COLO668 (cell line): Measurements from ENCODE around the gene GRIP1.
"Not testable (repeated sequence)": the region's sequence is repeated elsewhere in the genome, so short reads cannot be mapped to it uniquely, and the experiment has no call there.

ENCODE experiments used
- DNase-seq: peaks from one replicate; lab custom pipeline; 2025; ENCODE audit not compliant: unreplicated experiment; lab: John Stamatoyannopoulos, UW

GRIP1 gene

GRCh38 chr12:66541426-66541825 lies 137.4 kb downstream of the GRIP1 start:
- no peak for DNase-seq

DNA sequence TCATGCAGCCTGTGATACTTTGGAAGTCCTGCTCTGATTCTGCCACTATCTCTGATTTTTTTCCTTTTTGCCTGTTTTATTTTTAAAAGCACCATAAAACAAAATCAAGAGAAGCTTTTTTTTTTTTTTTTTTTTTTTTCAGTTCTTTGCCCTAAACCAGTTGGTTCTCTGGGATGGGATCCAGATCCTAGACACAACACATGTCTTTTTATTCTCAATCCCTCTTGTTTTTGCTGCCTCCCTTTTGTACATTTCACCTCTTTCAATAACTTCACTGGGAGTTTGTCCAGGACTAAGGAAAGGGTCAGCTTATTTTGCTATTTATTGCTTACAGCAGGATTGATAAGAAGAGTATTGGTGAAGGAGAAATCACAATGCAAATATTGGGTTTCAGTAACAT lies 139.4 kb downstream of the GRIP1 start:
- no peak for DNase-seq

GRCh38 chr12:66538970-66539369 lies 139.9 kb downstream of the GRIP1 start:
- no peak for DNase-seq

- DNase-seq, result no peak
These were observed 141.0 kb downstream of the GRIP1 start for GRCh38 chr12:66537876-66538275.

- no peak for DNase-seq
These were observed 145.1 kb downstream of the GRIP1 start for GRCh38 chr12:66533767-66534166.

GRCh38 chr12:66531766-66532165 lies 147.1 kb downstream of the GRIP1 start:
- DNase-seq, result no peak

GRCh38 chr12:66529934-66530333 lies 148.9 kb downstream of the GRIP1 start:
- no peak for DNase-seq

- no peak for DNase-seq
These were observed 162.3 kb downstream of the GRIP1 start for GRCh38 chr12:66516561-66516960.

GRCh38 chr12:66516133-66516532 lies 162.7 kb downstream of the GRIP1 start:
- no peak for DNase-seq

DNA sequence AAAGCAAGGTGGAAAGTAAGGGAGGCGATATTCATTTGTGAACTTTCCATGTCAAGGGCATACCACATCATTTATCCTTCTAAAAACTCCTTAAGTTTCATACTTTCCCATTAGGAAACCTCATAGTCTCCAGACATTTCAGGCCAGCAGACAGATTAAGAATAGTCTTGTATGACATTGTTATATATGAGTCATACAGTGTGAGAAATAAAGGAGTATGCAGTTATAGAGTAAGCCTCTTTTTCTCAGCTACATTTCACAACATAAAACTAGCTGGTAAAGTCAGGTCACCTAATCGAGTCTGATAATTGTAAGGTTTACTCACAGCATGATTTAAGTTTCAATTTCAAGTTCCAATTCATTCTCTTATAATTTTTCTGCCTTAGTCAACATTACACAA lies 164.3 kb downstream of the GRIP1 start:
- no peak for DNase-seq

DNA sequence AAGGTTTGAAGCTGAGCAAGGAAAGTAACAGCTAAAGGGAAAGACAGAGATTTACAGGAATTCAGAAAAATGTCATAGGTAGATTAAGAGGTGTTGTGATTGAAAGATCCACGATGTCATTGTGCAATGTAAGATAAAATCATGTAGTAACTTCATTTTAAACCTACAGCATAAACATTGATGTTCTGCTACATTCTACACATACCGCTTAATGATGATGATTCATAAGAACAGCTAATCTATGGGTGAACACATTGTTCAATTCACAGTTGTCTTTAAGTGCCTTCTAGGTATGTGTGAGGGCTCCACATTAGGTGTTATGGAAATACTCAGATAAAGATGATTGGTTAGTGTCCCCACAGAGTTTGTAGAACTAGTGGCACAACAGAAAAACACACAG lies 170.9 kb downstream of the GRIP1 start:
- no peak for DNase-seq

GRCh38 chr12:66503746-66504145 lies 175.1 kb downstream of the GRIP1 start:
- DNase-seq, result no peak

GRCh38 chr12:66502911-66503310 lies 176.0 kb downstream of the GRIP1 start:
- no peak for DNase-seq

GRCh38 chr12:66500841-66501240 lies 178.0 kb downstream of the GRIP1 start:
- no peak for DNase-seq

- DNase-seq, result no peak
These were observed 178.8 kb downstream of the GRIP1 start for GRCh38 chr12:66500091-66500490.

DNA sequence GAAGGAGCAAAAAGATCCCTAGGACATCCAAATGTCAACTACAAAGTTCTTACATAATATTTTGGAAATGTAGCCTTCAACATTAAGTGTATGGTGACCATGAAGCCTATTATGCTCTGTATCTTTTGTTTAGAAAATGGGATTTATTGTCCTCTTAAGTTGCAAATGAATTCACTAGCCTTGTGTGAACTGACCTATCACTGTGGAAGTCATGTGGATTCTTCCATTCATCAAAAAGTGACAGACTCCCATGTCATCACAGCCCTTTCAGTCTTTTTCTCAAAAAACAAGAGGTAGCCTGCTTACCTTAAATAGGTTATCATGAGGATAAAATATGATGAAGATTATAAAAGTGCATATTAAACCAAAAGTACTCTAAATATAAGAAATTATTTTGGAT lies 179.9 kb downstream of the GRIP1 start:
- no peak for DNase-seq

DNA sequence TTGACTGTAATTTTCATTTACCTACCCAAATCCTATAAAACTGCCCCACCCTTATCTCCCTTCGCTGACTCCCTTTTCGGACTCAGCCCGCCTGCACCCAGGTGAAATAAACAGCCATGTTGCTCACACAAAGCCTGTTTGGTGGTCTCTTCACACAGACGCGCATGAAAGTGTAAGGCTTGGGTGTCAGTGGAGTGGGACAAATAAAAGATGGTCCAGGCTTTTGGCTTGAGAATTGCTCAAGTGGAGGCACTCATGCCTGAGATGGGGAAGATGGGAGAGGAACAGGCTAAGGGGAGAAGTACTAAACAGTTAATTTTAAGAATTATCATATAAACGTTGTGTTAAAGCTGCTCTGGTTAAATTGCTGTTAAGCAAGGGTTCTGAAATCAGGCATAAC lies 180.8 kb downstream of the GRIP1 start:
- DNase-seq, result not testable (repeated sequence)

DNA sequence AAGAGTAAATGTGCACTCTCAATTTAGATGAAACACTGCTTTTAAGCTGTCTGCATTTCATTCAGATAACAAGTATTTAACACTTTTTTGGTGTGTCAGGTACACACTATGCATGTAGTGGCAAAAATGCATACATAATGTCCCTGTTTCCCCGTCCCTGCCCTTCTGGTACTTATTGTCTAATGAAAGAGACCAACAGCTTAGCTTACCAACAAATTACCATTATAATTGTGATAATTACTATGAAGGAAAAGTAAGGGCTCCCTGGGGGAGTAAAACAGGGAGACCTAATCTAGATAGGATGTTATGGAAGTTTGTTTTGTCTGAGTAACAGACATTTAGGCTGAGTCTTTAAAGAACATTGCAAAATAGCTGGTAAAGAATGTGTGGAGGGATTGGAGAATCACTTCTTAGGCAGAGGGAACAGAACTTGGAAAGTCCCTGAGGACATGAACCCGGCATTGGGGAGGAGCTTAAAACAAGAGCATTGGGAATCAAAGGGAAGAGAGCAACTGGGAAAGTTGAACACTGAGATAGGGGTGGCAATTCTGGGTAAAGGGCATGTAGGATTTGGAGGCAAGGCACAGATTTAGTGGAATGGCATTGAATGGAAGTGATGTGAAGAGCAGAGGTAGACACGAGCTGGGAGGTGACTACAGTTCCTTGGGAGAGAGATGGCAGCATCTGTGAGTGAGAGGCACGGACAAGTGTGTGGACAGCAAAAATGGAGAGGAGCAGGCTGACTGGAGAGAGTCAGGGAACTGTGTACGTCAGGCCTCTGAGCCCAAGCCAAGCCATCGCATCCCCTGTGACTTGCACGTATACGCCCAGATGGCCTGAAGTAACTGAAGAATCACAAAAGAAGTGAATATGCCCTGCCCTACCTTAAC lies 181.6 kb downstream of the GRIP1 start:
- DNase-seq, result no peak

DNA sequence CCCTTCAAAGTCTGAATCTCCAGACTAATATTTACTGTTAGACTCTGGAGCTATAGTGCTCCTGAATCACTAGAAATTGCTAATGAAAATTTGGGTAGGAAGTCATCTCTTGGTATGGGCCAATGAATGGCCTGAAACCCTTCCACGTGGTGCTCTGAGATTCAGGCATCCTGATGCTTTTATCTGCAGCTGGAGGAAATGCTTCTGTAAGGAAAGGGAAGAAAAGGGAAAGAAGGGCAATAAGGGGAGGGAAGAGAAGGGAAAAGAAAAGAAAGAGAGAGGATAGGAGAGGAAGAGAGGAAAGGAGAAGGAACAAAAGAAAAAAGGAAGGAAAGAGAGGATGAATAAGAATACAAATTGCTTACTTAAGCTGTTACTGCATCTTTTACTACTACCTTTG lies 182.3 kb downstream of the GRIP1 start:
- DNase-seq, result no peak

DNA sequence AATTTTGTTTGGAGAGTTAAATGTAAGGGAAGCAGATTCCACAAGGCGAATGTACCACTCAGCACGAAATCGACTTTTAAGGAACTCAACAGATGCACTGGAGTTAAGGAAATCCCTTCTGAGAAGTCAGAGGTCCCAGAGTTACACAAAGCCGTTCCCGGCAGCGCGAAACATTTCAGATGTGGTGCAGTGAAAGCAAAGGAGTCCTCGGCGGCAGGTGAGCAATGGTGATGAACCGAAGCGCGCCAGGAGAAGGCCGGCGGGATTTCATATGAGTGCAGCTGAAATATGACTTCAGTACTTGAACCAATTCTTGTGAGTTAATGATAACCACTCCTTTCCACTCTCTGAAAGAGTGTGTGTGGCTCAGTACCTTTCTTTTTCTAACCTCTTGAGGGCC lies 183.2 kb downstream of the GRIP1 start:
- no peak for DNase-seq

DNA sequence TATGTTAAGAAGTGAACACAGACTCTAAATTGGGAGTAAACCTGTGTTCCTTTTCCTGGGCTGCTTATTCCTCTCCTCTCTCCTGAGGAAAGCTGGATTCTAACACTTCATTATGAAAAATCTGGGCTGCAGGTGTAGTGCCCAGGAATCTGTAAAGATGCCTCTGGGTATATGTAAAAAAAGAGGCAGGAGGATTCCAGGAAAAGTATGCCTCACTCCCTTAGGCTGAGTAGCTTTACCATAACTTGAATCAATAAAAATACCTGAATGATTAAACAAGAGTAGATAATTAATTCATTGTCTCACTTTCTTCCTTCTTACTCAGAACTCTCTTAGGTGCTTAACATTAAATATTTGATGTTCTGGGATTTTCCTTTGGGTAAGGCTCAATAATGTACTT lies 185.1 kb downstream of the GRIP1 start:
- DNase-seq, result no peak

- DNase-seq, result no peak
These were observed 187.0 kb downstream of the GRIP1 start for GRCh38 chr12:66491853-66492252.
